HG02885 (cell line): Measurements from ENCODE around the gene CASK.

Source experiments
- ATAC-seq: cut with Tn5 transposase; IDR thresholded peaks from one replicate; pipeline ENCODE4 v1.9.1; 2021; ENCODE audit warnings: mild to moderate bottlenecking; ENCODE audit not compliant: unreplicated experiment, poor library complexity

The CASK gene

GRCh38 chrX:41596596-41596995, 326.8 kb downstream of the CASK start:
- peak; percentile 100 for ATAC-seq

DNA sequence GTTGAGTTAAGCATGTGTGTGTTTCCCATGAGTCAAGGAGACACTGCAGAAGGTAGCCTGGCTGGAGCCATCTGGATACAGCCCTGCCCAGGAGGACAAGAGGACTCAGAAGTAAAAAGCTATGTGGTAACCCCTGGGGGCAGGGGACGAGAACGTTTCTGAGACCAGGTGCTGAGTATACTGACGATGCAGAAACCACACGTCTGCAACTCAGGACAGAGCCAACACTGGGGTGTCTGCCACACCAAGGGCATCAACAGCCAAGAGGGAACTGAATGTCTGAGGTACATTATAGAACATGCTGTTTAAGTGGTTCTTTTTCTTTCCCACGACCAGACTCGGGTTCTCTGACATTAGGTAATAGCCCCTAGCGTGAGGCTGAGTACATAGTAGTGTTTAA, 328.7 kb downstream of the CASK start:
- ATAC-seq = no peak

GRCh38 chrX:41591906-41592305, 331.4 kb downstream of the CASK start:
- ATAC-seq = no peak

- no peak for ATAC-seq
These were observed 332.7 kb downstream of the CASK start for GRCh38 chrX:41590641-41591040.

GRCh38 chrX:41589634-41590270, 333.6 kb downstream of the CASK start:
- no peak for ATAC-seq

- ATAC-seq = no peak
These were observed 335.1 kb downstream of the CASK start for GRCh38 chrX:41588271-41588670.

DNA sequence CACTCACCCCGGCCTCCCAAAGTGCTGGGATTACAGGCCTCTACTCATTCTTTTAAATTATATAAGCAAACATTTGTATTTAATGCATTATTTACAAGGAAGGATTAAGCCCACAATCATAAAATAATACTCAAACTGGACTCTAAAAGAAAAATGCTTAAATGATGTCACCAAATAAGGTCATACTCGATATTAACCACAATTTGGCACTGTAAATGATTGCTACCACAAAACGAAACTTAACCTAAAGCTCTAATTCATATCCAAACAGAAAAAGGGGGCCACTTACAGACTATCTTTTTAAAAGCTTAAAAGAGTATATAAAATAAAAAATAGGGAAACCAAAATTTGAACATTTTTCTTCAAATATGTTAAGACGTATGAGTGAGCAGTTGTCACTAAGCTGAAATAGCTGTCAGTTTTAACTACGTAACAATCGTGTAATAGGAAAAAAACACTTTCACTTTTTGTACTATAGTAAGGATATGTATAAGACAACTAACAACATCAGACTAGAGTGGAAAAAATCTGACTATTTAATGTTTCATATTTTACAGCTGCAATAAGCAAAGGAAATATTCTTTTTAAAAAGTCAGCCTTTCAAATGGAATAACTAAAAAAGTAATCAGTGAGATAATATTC, 342.8 kb downstream of the CASK start:
- ATAC-seq = peak; percentile 44

DNA sequence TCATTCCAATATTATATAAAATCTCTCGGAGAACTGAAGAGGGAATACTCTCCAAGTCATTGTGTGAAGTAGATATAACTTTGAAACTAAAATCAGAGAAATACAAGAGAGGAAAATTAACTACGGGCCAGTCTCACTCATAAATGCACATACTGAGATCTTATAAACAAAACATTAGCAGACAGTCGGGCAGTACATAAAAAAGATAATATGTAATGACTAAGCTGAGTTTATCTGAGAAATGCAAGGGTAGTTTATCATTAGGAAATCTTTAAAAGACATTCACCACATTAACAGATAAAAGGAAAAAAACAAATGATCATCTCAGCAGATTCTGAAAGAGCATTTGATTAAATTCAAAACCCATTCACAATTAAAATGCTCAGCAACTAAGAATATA, 359.5 kb downstream of the CASK start:
- no peak for ATAC-seq

- ATAC-seq = peak; percentile 97
These were observed 362.3 kb downstream of the CASK start for GRCh38 chrX:41561045-41561444.

- no peak for ATAC-seq
These were observed 363.9 kb downstream of the CASK start for GRCh38 chrX:41559235-41560052.

- ATAC-seq = no peak
These were observed 364.8 kb downstream of the CASK start for GRCh38 chrX:41558531-41558930.

- no peak for ATAC-seq
These were observed 366.4 kb downstream of the CASK start for GRCh38 chrX:41556958-41557357.

- ATAC-seq = no peak
These were observed 369.7 kb downstream of the CASK start for GRCh38 chrX:41553688-41554087.

DNA sequence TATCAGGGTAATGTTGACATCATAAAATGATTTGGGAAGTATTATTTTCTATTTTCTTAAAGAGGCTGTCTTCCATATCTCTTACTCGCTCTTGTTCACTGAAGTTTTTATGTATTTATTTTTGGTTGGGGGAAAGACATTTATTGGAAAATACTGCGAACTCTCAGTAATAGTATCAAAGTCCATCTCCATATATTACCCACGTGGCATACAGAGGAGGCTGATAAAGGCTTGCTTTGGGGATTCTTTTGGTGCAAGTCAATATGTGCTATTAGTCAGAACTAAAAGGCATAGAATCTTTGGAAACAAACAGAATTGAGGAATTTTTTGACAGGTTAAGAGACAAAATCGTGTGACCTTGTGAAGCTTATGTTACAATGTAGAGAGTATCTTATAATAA, 374.9 kb downstream of the CASK start:
- ATAC-seq = no peak

DNA sequence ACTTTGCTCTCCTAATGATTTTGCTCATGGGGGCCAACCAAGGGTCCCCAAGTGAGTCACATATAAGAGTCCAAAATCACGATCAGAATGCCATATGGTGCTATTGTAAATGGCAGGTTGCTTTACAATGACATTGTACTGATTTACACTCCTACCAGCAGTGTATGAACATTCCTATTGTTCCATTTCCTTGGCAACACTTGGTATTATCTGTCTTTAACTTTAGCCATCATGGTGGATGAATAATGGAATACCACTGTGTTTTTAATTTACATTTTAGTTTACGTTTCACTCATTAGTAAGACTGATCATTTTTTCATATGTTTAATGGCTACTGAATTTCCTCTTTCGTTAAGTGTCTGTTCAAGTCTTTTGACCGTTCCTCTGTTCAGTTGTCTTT, 379.7 kb downstream of the CASK start:
- ATAC-seq = no peak

DNA sequence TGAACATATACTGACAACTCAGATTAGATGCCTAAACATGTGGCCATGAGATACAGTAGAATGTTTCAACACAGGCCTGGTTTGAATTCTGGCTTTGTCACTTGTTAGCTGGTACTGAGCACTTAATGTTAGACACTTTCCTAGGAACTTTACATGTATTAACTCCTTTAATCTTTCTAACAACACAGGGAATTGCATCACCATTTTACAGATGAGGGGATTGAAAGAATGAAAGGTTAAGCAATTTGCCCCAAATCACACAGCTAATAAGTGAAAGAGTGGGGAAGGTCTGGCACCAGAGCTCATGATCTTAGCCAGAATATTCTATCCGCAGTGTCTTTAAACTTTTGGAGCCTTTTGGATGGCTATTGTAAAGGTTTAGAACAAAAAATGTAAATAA, 380.3 kb downstream of the CASK start:
- no peak for ATAC-seq

- ATAC-seq = no peak
These were observed 380.8 kb downstream of the CASK start for GRCh38 chrX:41542536-41542935.

GRCh38 chrX:41542135-41542534, 381.2 kb downstream of the CASK start:
- no peak for ATAC-seq

- no peak for ATAC-seq
These were observed 382.0 kb downstream of the CASK start for GRCh38 chrX:41541386-41541785.

DNA sequence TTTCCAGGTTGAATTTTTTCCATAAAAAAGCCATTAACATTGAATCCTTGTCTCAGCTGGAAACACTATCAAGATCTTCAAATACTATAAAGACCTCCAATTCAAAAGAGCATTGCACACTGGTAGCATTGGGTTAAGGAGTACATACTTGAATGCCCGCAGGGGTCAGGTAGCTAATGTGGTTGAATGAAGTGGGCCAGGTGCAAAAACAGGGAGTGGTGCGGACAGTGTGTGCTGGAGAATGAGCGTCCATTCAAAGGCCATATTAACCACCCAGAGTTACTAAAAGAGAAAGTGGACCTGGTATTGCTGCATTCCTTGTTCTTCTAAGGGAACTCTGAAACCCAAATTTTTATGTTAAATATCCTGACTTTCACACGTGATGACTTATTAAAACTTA, 384.6 kb downstream of the CASK start:
- ATAC-seq = no peak

DNA sequence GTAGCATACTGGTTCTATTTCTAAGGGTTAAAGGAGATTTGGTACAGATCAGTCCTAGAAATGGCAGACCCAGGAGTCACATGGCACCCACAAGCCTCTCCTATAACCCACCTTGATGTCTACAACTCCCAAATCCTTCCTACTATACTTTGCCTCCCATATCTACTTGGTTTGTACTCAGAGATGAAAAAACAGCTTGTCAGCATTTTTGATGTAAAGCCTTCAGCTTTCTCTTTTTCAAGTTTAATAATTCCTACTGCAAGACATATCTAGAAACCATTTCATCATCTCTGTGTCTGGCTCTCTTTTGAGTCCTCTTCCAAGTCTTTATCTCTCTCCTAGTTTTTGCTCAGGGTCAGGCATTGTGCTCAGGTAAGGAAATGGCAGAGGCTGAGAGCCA, 393.3 kb downstream of the CASK start:
- ATAC-seq = no peak

- no peak for ATAC-seq
These were observed 394.1 kb downstream of the CASK start for GRCh38 chrX:41529221-41529620.
